HepG2 (cell line): ENCODE results near the gene CFAP70. TPM values are rescaled to one million over a fixed set of nuclear protein-coding genes. Genes with fewer than 3 reads are reported as not detected.
A peak's percentile ranks its signal among the peaks of the same experiment; 100 is the strongest.

Source experiments
- BRD4 ChIP-seq: sonication (generic); formaldehyde crosslinking; IDR thresholded peaks from 2 replicates; pipeline ENCODE4 v1.4.0; 2020; ENCODE audit warnings: missing genetic modification reagents
- CCDC6 ChIP-seq: sonication (generic); formaldehyde crosslinking; IDR thresholded peaks from 2 replicates; pipeline ENCODE4 v1.8.1; 2022; ENCODE audit warnings: mild to moderate bottlenecking, missing genetic modification reagents, moderate library complexity
- CREM ChIP-seq, 2 experiments: sonication (generic) in 1 of 2; formaldehyde crosslinking in 1 of 2; IDR thresholded peaks; 2 replicates each; pipeline versions ENCODE4 v1.4.0 to v1.6.1; 2016 to 2020; ENCODE audit warnings: antibody characterized with exemption in 1 of 2, mild to moderate bottlenecking in 1 of 2, missing genetic modification reagents in 1 of 2
- FOXA3 ChIP-seq: IDR thresholded peaks from 2 replicates; pipeline ENCODE4 v1.6.1; 2016; ENCODE audit warnings: missing genetic modification reagents, missing compliant biosample characterization
- HNRNPL ChIP-seq: fragments of 200-400 bp; formaldehyde crosslinking; IDR thresholded peaks from 2 replicates; pipeline ENCODE4 v1.6.1; 2017; ENCODE audit warnings: mild to moderate bottlenecking, low read depth, low read length
- MED1 ChIP-seq: sonication (generic); formaldehyde crosslinking; IDR thresholded peaks from 2 replicates; pipeline ENCODE4 v1.4.0; 2020; ENCODE audit warnings: missing genetic modification reagents
- SYNCRIP ChIP-seq: fragments of 200-400 bp; formaldehyde crosslinking; IDR thresholded peaks from 2 replicates; pipeline ENCODE4 v1.6.1; 2018; ENCODE audit warnings: mild to moderate bottlenecking, low read depth, low read length; ENCODE audit not compliant: insufficient read depth
- ZNF230 ChIP-seq: sonication (generic); formaldehyde crosslinking; IDR thresholded peaks from 2 replicates; pipeline ENCODE4 v1.4.0; 2020; ENCODE audit warnings: mild to moderate bottlenecking, missing genetic modification reagents
- ZNF331 ChIP-seq: sonication (generic); formaldehyde crosslinking; IDR thresholded peaks from 2 replicates; pipeline ENCODE4 v1.4.0; 2020; ENCODE audit warnings: missing genetic modification reagents
- ZNF605 ChIP-seq: sonication (generic); formaldehyde crosslinking; IDR thresholded peaks from 2 replicates; pipeline ENCODE4 v1.8.0; 2022; ENCODE audit warnings: mild to moderate bottlenecking, missing genetic modification reagents
- polyA plus RNA-seq, 8 experiments: library from polyadenylated mRNA; depleted of rRNA in 3 of 8; stranded (reverse) in 7 of 8; unstranded in 1 of 8; fragments of >200 nt; fragmentation: Illumina TruSeq in 4 of 8; extraction: Trizol in 4 of 8; gene quantifications; 2 replicates each; pipeline versions ENCODE4 v1.2.1 to v1.2.3, GENCODE V29; 2011 to 2016; ENCODE audit warnings: low read depth in 4 of 8, missing spikeins in 1 of 8, mixed read lengths in 1 of 8; ENCODE audit not compliant: insufficient read depth in 1 of 8
- total RNA-seq, 5 experiments: library from RNA; depleted of rRNA; stranded (reverse); fragments of >200 nt; fragmentation: Illumina TruSeq; extraction: Trizol; gene quantifications; 2 replicates each; pipeline ENCODE4 v1.2.3, GENCODE V29; 2016; ENCODE audit warnings: low read depth in 1 of 5
- TF ChIP-seq, protein P1 (sequence below): sonication (generic); formaldehyde crosslinking; IDR thresholded peaks from 2 replicates; pipeline ENCODE4 v1.8.0; 2022; ENCODE audit warnings: missing genetic modification reagents, mild to moderate bottlenecking, inconsistent platforms, borderline replicate concordance
- TF ChIP-seq, protein P2 (sequence below): sonication (generic); formaldehyde crosslinking; IDR thresholded peaks from 2 replicates; pipeline ENCODE4 v1.4.0; 2020; ENCODE audit warnings: missing genetic modification reagents
- TF ChIP-seq, protein P3 (sequence below): sonication (generic); formaldehyde crosslinking; IDR thresholded peaks from 2 replicates; pipeline ENCODE4 v1.4.0; 2020; ENCODE audit warnings: missing genetic modification reagents
- TF ChIP-seq, protein P4 (sequence below): sonication (generic); formaldehyde crosslinking; IDR thresholded peaks from 2 replicates; pipeline ENCODE4 v1.5.1; 2020; ENCODE audit warnings: missing genetic modification reagents, mild to moderate bottlenecking, borderline replicate concordance
- TF ChIP-seq, protein P5 (sequence below), 2 experiments: sonication (generic) in 1 of 2; formaldehyde crosslinking in 1 of 2; IDR thresholded peaks; 2 replicates each; pipeline versions ENCODE4 v1.5.1 to v1.6.1; 2011 to 2020; ENCODE audit warnings: borderline replicate concordance in 1 of 2, low read depth in 1 of 2, low read length in 1 of 2, mild to moderate bottlenecking in 1 of 2, missing genetic modification reagents in 1 of 2, moderate library complexity in 1 of 2
- TF ChIP-seq, protein P6 (sequence below): sonication (generic); formaldehyde crosslinking; IDR thresholded peaks from 2 replicates; pipeline ENCODE4 v1.4.0; 2020; ENCODE audit warnings: missing genetic modification reagents, mild to moderate bottlenecking, borderline replicate concordance

The CFAP70 gene
- total and polyA plus RNA-seq, 2 of the 13 experiments (the other 11 are each of a cell fraction or from before 2014, with no cell fraction given): 0.27 to 0.38 TPM

DNA sequence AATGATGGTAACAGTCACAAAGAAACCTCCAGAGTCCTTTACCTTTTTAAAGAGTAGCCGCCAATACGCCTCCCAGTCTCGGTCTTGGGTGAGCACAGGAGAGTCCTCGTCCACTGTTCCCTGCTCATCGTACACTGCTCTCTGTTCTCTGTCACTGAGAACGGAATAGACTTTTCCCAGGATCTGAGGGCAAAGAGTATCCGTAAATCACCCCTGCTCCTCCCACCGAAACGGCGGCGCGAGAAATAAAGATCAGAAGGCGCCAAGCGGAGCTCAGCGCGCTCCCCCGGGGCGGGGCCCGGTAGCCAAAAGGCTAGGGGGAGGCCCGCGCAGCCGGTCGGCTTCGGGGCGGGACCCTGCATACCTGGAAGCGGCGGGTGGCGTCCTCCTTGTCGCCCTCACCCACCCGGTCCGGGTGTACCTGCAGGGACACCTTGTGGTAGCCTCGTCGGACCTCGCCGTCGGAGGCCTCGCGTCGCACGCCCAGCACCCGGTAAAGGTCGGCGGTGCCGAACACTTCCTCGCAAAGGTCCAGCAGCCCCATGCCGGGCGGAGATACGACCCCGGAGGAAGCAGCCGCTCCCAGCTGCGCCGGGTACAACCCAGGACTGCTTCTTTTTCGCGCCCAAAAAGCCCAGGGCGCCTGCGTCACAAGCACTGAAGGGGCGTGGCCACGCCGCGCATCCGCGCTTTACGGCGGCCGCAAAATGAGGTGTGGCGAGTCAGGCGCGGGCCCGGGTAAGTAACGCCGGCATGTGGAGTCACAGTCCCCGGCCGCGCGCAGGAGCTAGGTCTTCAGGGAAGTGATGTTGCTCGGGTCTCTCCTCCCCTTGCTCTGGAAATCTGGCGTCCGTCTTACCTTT lies 111.8 kb downstream of the CFAP70 start, which contains the start of gene DNAJC9 (continued):
- TF ChIP-seq, protein P1, sequence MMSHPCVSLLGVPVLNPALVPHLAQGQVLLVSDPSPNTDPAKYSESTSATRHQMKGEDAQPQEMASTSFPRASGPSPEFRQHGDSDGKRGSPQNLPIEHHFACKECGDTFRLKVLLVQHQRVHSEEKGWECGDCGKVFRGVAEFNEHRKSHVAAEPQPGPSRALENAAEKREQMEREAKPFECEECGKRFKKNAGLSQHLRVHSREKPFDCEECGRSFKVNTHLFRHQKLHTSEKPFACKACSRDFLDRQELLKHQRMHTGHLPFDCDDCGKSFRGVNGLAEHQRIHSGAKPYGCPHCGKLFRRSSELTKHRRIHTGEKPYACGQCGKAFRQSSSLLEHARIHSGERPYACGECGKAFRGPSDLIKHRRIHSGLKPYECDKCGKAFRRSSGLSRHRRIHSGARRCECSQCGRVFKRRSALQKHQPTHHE: peak; percentile 96; the same call in 1 of the 2 replicates
- peak; percentile 99 for TF ChIP-seq CCDC6
- 0 out of 2 replicates have a peak, but pooled peaks have one; percentile 56 for TF ChIP-seq HNRNPL
- TF ChIP-seq ZNF605 (CRISPR knock-in tag): peak; percentile 97
- TF ChIP-seq, protein P2, sequence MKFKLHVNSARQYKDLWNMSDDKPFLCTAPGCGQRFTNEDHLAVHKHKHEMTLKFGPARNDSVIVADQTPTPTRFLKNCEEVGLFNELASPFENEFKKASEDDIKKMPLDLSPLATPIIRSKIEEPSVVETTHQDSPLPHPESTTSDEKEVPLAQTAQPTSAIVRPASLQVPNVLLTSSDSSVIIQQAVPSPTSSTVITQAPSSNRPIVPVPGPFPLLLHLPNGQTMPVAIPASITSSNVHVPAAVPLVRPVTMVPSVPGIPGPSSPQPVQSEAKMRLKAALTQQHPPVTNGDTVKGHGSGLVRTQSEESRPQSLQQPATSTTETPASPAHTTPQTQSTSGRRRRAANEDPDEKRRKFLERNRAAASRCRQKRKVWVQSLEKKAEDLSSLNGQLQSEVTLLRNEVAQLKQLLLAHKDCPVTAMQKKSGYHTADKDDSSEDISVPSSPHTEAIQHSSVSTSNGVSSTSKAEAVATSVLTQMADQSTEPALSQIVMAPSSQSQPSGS (CRISPR knock-in tag): peak; percentile 73
- peak; percentile 83 for TF ChIP-seq CREM (IDR thresholded peaks at IDR 0.05)
- no peak for TF ChIP-seq CREM (CRISPR knock-in tag; IDR thresholded peaks at IDR 0.05)
- TF ChIP-seq SYNCRIP: no peak
- TF ChIP-seq FOXA3 (CRISPR knock-in tag): peak; percentile 60; the same call in 1 of the 2 replicates
- TF ChIP-seq, protein P3, sequence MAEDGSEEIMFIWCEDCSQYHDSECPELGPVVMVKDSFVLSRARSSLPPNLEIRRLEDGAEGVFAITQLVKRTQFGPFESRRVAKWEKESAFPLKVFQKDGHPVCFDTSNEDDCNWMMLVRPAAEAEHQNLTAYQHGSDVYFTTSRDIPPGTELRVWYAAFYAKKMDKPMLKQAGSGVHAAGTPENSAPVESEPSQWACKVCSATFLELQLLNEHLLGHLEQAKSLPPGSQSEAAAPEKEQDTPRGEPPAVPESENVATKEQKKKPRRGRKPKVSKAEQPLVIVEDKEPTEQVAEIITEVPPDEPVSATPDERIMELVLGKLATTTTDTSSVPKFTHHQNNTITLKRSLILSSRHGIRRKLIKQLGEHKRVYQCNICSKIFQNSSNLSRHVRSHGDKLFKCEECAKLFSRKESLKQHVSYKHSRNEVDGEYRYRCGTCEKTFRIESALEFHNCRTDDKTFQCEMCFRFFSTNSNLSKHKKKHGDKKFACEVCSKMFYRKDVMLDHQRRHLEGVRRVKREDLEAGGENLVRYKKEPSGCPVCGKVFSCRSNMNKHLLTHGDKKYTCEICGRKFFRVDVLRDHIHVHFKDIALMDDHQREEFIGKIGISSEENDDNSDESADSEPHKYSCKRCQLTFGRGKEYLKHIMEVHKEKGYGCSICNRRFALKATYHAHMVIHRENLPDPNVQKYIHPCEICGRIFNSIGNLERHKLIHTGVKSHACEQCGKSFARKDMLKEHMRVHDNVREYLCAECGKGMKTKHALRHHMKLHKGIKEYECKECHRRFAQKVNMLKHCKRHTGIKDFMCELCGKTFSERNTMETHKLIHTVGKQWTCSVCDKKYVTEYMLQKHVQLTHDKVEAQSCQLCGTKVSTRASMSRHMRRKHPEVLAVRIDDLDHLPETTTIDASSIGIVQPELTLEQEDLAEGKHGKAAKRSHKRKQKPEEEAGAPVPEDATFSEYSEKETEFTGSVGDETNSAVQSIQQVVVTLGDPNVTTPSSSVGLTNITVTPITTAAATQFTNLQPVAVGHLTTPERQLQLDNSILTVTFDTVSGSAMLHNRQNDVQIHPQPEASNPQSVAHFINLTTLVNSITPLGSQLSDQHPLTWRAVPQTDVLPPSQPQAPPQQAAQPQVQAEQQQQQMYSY (CRISPR knock-in tag): no peak; the same call in 1 of the 2 replicates
- peak; percentile 12; the same call in 1 of the 2 replicates for TF ChIP-seq BRD4 (CRISPR knock-in tag)
- TF ChIP-seq, protein P4, sequence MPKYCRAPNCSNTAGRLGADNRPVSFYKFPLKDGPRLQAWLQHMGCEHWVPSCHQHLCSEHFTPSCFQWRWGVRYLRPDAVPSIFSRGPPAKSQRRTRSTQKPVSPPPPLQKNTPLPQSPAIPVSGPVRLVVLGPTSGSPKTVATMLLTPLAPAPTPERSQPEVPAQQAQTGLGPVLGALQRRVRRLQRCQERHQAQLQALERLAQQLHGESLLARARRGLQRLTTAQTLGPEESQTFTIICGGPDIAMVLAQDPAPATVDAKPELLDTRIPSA (CRISPR knock-in tag): no peak
- peak; percentile 85 for TF ChIP-seq ZNF331 (CRISPR knock-in tag)
- TF ChIP-seq, protein P5, sequence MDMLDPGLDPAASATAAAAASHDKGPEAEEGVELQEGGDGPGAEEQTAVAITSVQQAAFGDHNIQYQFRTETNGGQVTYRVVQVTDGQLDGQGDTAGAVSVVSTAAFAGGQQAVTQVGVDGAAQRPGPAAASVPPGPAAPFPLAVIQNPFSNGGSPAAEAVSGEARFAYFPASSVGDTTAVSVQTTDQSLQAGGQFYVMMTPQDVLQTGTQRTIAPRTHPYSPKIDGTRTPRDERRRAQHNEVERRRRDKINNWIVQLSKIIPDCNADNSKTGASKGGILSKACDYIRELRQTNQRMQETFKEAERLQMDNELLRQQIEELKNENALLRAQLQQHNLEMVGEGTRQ (IDR thresholded peaks at IDR 0.05; ENCODE audit: low read depth, low read length): no peak
- TF ChIP-seq, protein P5 (CRISPR knock-in tag; IDR thresholded peaks at IDR 0.05; ENCODE audit: borderline replicate concordance): no peak
- TF ChIP-seq MED1 (CRISPR knock-in tag): peak; percentile 73; the same call in 1 of the 2 replicates
- TF ChIP-seq, protein P6, sequence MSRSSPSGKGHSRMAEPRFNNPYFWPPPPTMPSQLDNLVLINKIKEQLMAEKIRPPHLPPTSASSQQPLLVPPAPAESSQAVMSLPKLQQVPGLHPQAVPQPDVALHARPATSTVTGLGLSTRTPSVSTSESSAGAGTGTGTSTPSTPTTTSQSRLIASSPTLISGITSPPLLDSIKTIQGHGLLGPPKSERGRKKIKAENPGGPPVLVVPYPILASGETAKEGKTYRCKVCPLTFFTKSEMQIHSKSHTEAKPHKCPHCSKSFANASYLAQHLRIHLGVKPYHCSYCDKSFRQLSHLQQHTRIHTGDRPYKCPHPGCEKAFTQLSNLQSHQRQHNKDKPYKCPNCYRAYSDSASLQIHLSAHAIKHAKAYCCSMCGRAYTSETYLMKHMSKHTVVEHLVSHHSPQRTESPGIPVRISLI (CRISPR knock-in tag): peak; percentile 58; the same call in 1 of the 2 replicates
- peak; percentile 70; the same call in 1 of the 2 replicates for TF ChIP-seq ZNF230
